Endothelial cell of umbilical vein (primary cell): Measurements from ENCODE around the gene SECTM1. TPM values are rescaled to one million over a fixed set of nuclear protein-coding genes. Genes with fewer than 3 reads are reported as not detected.

Source experiments
- BruUV-seq: library from RNA; stranded (reverse); fragments of 400-500 nt; replicated peaks from 2 replicates; lab custom pipeline; 2021; lab: Mats Ljungman, UMichigan
- CTCF ChIA-PET: fragments of 300-600, 350-600 bp; sonication (Branson Sonifier 250); formaldehyde crosslinking; loops from one replicate; lab custom pipeline; 2021; ENCODE audit warnings: antibody characterized with exemption, inconsistent platforms; lab: Charles Lee
- POLR2A ChIA-PET: fragments of 300-600, 350-600 bp; sonication (Branson Sonifier 250); formaldehyde crosslinking; loops from one replicate; lab custom pipeline; 2021; ENCODE audit warnings: antibody characterized with exemption, inconsistent platforms; lab: Charles Lee
- DNase-seq: peaks from one replicate; pipeline ENCODE4 v3.0.0-alpha.2; 2011; ENCODE audit warnings: low read depth, low spot score
- FAIRE-seq: peaks from 2 replicates; lab custom pipeline; 2011; peaks lifted over from hg19 to GRCh38; lab: Jason Lieb, UNC
- H2AFZ ChIP-seq: 2 replicates; pipeline ENCODE4 v1.6.0; 2012; ENCODE audit warnings: low read depth, low read length, control low read depth, inconsistent platforms
- H3K27ac ChIP-seq: 2 replicates; pipeline ENCODE4 v1.5.1; 2011; ENCODE audit warnings: low read depth, mild to moderate bottlenecking, control low read depth, low read length, moderate library complexity; ENCODE audit not compliant: insufficient read depth
- H3K27me3 ChIP-seq, 2 experiments: 2 replicates each; pipeline versions ENCODE4 v1.6.0 to v1.6.1; 2011; ENCODE audit warnings: low read length in 2 of 2, mixed read lengths in 1 of 2; ENCODE audit not compliant: control insufficient read depth in 2 of 2, insufficient read depth in 2 of 2
- H3K36me3 ChIP-seq, 2 experiments: 2 replicates in 1 of 2; 3 replicates in 1 of 2; pipeline ENCODE4 v1.5.1; 2011; ENCODE audit warnings: low read length in 2 of 2, mild to moderate bottlenecking in 1 of 2, moderate library complexity in 1 of 2; ENCODE audit not compliant: control insufficient read depth in 2 of 2, insufficient read depth in 2 of 2; ENCODE audit errors: extremely low read depth in 1 of 2
- H3K4me1 ChIP-seq: 3 replicates; pipeline ENCODE4 v1.5.1; 2011; ENCODE audit warnings: mild to moderate bottlenecking, low read length; ENCODE audit not compliant: control insufficient read depth, insufficient read depth; ENCODE audit errors: extremely low read depth
- H3K4me2 ChIP-seq: 2 replicates; pipeline ENCODE4 v1.6.1; 2011; ENCODE audit warnings: low read length, control low read depth, mixed read lengths; ENCODE audit not compliant: insufficient read depth
- H3K4me3 ChIP-seq, 3 experiments: fragments of 200-600 bp in 1 of 3; sonication (generic), shearing (Covaris generic) in 1 of 3; replicated peaks in 1 of 3; 2 replicates each; pipeline ENCODE4 v1.5.1; 2011 to 2016; ENCODE audit warnings: control low read depth in 3 of 3, low read length in 3 of 3, mild to moderate bottlenecking in 2 of 3, inconsistent platforms in 1 of 3, low read depth in 1 of 3, moderate library complexity in 1 of 3; ENCODE audit not compliant: insufficient read depth in 1 of 3
- H3K79me2 ChIP-seq: 2 replicates; pipeline ENCODE4 v1.6.0; 2012; ENCODE audit warnings: low read length, inconsistent platforms; ENCODE audit not compliant: control insufficient read depth, insufficient read depth
- H3K9ac ChIP-seq: replicated peaks from 2 replicates; pipeline ENCODE3; 2011; ENCODE audit warnings: low read length, control low read depth; ENCODE audit not compliant: insufficient read depth; ENCODE audit errors: extremely low read depth
- H3K9me1 ChIP-seq: replicated peaks from 3 replicates; pipeline ENCODE4 v1.6.0; 2011; ENCODE audit warnings: mild to moderate bottlenecking, low read length; ENCODE audit not compliant: control insufficient read depth, insufficient read depth; ENCODE audit errors: extremely low read depth
- H3K9me3 ChIP-seq: replicated peaks from 2 replicates; pipeline ENCODE4 v1.5.1; 2012; ENCODE audit warnings: low read length, inconsistent platforms; ENCODE audit not compliant: control insufficient read depth, insufficient read depth
- H4K20me1 ChIP-seq: replicated peaks from 2 replicates; pipeline ENCODE3; 2011; ENCODE audit warnings: mild to moderate bottlenecking, low read length; ENCODE audit not compliant: control insufficient read depth, insufficient read depth; ENCODE audit errors: extremely low read depth
- CTCF ChIP-seq, 2 donors: IDR thresholded peaks; 1 replicate in 1 of 2; 2 replicates in 1 of 2; pipeline ENCODE4 v1.5.1; 2011; ENCODE audit warnings: low read length in 2 of 2, mild to moderate bottlenecking in 2 of 2, moderate library complexity in 2 of 2, control low read depth in 1 of 2, inconsistent platforms in 1 of 2, low read depth in 1 of 2; ENCODE audit not compliant: insufficient read depth in 1 of 2; ENCODE audit errors: extremely low read depth in 1 of 2
- EZH2 ChIP-seq: IDR thresholded peaks from 2 replicates; pipeline ENCODE4 v1.6.1; 2012; ENCODE audit warnings: borderline replicate concordance, low read depth, mild to moderate bottlenecking, moderate library complexity, low read length, inconsistent platforms; ENCODE audit not compliant: severe bottlenecking
- FOS ChIP-seq: IDR thresholded peaks from 2 replicates; pipeline ENCODE4 v1.6.1; 2011; ENCODE audit warnings: mild to moderate bottlenecking, low read length, moderate library complexity, borderline replicate concordance; ENCODE audit not compliant: insufficient read depth
- GATA2 ChIP-seq: IDR thresholded peaks from 2 replicates; pipeline ENCODE4 v1.7.0; 2011; ENCODE audit warnings: low read depth, mild to moderate bottlenecking, moderate library complexity, mixed read lengths, low read length; ENCODE audit not compliant: insufficient read length, insufficient read depth
- JUN ChIP-seq: IDR thresholded peaks from 2 replicates; pipeline ENCODE4 v1.6.1; 2011; ENCODE audit warnings: borderline replicate concordance, low read depth; ENCODE audit not compliant: insufficient read length, insufficient read depth
- MAX ChIP-seq: IDR thresholded peaks from 2 replicates; pipeline ENCODE4 v1.6.1; 2011; ENCODE audit not compliant: insufficient read depth, insufficient read length
- MYC ChIP-seq: IDR thresholded peaks from one replicate; pipeline ENCODE4 v1.6.1; 2011; ENCODE audit warnings: mild to moderate bottlenecking, low read depth, low read length
- POLR2A ChIP-seq: IDR thresholded peaks from 2 replicates; pipeline ENCODE4 v1.6.1; 2012; ENCODE audit warnings: low read depth, mild to moderate bottlenecking, control low read depth, low read length
- POLR2AphosphoS5 ChIP-seq: IDR thresholded peaks from 2 replicates; pipeline ENCODE4 v1.6.1; 2012; ENCODE audit warnings: low read depth, mild to moderate bottlenecking, control low read depth, low read length, moderate library complexity; ENCODE audit not compliant: insufficient read depth
- dilution Hi-C: fragments of 300-500 bp; cut with MboI; formaldehyde crosslinking; loops from one replicate; pipeline ENCODE4 v1.15.0; 2019; ENCODE audit warnings: low sequenced_read_pairs; ENCODE audit not compliant: extremely low pct_ligation_motif_present
- intact Hi-C: fragments of 100-400 bp; cut with micrococcal nuclease; formaldehyde crosslinking; loops from one replicate; pipeline ENCODE4 v1.10.0; 2022
- polyA plus RNA-seq, 4 experiments: library from polyadenylated mRNA; depleted of rRNA in 3 of 4; stranded (reverse) in 3 of 4; unstranded in 1 of 4; fragments of >200 nt; gene quantifications; 2 replicates each; pipeline versions ENCODE4 v1.2.1 to v1.2.3, GENCODE V29; 2011 to 2012; ENCODE audit warnings: missing spikeins in 1 of 4
- total RNA-seq: library from RNA; stranded (reverse); gene quantifications from 2 replicates; pipeline ENCODE4 v1.2.3, GENCODE V29; 2021

The SECTM1 gene
- total and polyA plus RNA-seq, 2 donors (not counting 3 experiments of a cell fraction or from before 2014, with no cell fraction given), result 1.9 to 2.3 TPM

DNA sequence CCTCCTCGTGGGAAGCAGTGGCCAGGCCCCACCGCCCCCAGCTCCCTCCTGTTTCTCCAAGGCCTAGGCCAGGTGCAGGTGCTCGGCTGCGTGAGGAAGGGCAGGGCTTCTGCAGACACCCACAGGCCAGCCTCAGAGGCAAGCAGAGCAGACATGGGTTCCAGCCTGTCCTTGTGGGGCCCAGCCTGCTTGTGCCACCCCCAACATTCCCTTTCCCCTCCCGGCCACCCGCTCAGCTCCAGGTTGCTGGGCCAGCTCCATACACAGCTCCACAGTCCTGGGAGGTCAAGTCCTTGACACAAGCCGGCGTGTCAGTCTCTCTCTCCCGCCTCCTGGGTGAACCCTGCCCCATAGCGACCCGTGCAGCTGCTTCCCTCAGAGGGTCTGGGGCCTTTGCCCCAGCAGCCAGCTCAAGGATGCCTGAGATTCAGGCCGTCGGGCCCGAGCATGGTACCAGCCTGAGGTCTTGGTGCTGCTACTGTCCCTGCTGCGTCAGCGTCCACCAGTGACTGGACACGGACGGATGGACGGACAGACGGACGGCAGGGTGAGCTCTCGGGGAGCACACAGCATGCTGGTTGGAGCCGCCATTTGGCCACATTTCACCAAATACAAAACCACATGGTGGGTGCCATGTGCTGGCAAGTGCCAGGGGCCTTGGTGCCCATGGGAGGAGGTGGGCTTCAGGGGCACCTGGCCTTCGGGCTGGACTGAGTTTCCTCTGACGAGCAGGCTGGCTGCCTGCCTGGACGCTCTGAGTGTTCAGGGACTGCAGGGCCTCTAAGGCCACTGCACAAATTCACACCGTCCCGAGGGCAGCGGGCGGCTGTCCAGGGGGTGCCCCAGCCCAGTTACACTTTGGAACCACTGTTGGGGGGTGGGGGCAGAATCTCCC, 8.0 kb downstream of the SECTM1 start:
- intact Hi-C loops (no loop called here), dilution Hi-C loops (no loop called here)
- Histone ChIP-seq H3K79me2 (no peaks in the 10 kb centered on the region), H3K4me2 (no peak overlapping the region), H3K9me3 (no peaks in the 10 kb centered on the region), H3K9ac (no peak overlapping the region), H3K27me3 (no peaks in the 10 kb centered on the region), H4K20me1 (no peaks in the 10 kb centered on the region), H2AFZ (no peak overlapping the region), H3K27ac (no peak overlapping the region), H3K4me1 (no peaks in the 10 kb centered on the region), H3K9me1 (no peaks in the 10 kb centered on the region), H3K36me3 (no peaks in the 10 kb centered on the region), H3K4me3 (no peak overlapping the region)
- no peak for DNase-seq
- ChIA-PET CTCF (interaction anchor here (0.6 to 2.2 kb wide), 5 partner anchors 8 to 295 kb away, joined by 3 to 6 read pairs (median 4); partner anchors contain the start of gene SECTM1), POLR2A (interaction anchor here (0.6 kb wide), 1 partner anchor 76 kb away, joined by 6 read pairs; no protein-coding TSS in a partner anchor)
- no TSS peak for BruUV-seq
- FAIRE-seq, result no peak
- TF ChIP-seq CTCF (IDR thresholded peaks at IDR 0.05; ENCODE audit: extremely low read depth in 1 of 2, insufficient read depth in 1 of 2, low read depth in 1 of 2, low read length in 2 of 2) (no peak), FOS (no peak), EZH2 (no peak), MAX (no peak), JUN (no peak), GATA2 (no peak), POLR2A (no peak), POLR2AphosphoS5 (no peak), MYC (no peak)
